ENCODE measurements around the gene OS9.

OS9 gene

GRCh38 chr12:57767876-57768275 is 73.9 kb downstream of the OS9 start:
- FAIRE-seq, result no peak

- FAIRE-seq, result no peak
Measured at GRCh38 chr12:57769594-57769993, 75.7 kb downstream of the OS9 start.

- FAIRE-seq, result no peak
Measured at GRCh38 chr12:57770734-57771133, 76.8 kb downstream of the OS9 start.

All from colon (tissue), 2 donors.